HG03159 (cell line): ENCODE measurements around the gene C2orf80.
"Not testable (repeated sequence)": the region's sequence is repeated elsewhere in the genome, so short reads cannot be mapped to it uniquely, and the experiment has no call there.

Experiments
- ATAC-seq: cut with Tn5 transposase; IDR thresholded peaks from one replicate; pipeline ENCODE4 v1.9.1; 2021; ENCODE audit warnings: mild to moderate bottlenecking, moderate library complexity; ENCODE audit not compliant: unreplicated experiment

Gene C2orf80

DNA sequence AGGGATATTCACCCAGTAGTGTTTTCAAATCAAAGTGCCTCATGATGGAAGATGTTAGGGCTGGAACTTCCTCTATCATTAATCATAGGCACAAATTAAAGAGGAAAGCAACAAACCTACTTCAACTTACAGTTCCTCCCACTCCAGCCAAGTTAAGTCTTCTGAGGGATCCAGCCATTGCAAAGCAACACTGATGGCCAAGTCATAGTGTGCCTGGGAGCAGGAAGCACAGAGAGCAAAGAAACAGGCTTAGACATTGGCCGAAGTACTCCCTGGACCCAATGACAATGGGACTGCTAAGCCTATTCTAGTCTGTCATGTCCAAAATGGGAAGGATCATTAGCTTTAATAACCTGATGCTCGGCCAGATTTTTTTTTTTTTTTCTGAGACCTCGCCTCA lies 7.0 kb downstream of the C2orf80 start:
- no peak for ATAC-seq

DNA sequence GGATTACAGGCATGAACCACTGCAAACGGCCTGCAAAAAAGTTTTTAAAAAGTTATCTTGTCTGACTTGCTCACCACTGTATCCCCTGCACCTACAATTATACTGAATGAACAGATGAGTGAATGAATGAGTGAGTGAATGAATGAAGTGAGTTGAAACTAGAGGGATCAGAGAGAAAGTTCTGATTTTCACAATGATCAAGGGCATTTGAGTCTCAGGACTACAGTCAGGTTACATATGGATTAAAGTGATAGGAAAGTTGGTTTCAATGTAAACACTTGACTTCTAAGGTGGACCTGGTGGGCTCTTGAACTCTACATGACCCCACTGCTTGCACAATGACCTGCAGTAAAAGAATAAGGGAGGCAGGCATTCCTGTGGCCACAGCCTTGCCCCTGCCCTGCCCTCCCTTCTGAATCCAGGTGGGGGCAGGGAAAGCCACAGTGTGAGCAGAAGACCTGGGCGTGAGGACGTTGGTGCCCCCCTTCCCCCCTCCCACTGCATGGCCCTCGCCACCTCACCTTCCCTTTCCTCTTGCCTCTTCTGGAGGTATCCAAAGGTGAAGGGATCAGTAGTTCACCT lies 10.7 kb downstream of the C2orf80 start:
- no peak for ATAC-seq

DNA sequence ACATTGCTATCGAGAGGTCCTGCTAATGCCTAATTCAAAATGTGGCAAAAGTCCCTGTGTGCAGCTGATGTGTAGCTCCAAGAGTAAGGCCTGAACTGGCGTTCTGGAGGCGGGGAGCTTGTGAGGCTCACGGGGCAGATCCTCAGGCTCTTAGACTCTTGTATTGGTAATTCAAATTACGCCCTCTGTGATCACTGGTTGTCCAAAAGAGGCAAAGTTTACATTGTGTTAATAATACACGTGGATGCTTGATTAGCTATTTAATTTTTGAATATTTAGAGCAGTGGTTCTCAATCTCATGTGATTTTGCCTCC lies 14.0 kb downstream of the C2orf80 start:
- ATAC-seq = no peak

DNA sequence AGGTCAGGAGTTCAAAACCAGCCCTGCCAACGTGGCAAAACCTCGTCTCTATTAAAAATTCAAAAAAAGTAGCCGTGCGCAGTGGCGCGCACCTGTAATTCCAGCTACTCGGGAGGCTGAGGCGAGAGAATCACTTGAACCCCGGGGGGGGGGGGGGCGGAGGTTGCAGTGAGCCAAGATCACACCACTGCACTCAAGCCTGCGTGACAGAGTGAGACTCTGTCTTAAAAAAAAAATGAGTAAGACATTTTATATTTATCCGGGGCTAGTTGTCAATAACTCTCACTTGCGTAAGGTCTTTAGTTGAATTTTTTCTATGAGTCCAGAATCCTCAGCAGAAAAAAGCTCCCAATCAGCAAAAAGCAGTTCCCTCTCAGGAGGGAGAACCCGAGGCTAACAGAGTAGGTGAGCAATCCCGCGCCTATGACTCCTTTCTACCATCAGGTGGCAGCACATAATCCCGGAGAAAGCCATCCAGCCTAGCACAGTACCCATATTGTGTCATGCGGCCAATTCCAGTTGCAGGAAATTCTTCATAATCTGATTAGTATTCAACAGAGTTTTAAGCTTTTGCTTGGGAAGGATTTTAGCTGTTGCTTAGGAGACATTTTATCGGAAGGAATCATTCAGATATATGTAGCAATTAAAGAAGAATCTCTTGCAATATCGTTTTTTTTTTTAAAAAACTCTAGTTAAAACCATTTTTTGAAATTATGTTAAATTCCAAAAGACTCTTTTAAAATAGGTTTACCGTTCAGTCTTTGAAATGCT lies 14.6 kb downstream of the C2orf80 start:
- ATAC-seq = peak; percentile 98

DNA sequence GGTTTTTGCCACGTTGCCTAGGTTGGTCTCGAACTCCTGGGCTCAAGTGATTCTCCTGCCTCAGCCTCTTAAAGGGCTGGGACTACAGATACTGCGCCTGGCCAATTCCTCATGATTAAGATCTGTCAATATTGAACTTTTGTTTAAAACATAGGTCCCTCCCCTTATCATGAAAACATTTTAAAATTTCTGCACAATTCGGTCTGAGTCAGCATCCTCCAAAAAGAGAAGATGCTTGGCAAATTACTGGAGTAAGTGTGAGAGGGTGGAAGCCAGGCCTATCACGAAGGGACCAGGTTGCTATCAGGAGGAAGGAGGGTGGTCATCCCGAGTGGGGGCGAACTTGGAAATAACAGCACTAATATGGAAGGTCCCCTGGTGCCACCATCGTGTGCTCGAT lies 15.7 kb downstream of the C2orf80 start:
- ATAC-seq = no peak

DNA sequence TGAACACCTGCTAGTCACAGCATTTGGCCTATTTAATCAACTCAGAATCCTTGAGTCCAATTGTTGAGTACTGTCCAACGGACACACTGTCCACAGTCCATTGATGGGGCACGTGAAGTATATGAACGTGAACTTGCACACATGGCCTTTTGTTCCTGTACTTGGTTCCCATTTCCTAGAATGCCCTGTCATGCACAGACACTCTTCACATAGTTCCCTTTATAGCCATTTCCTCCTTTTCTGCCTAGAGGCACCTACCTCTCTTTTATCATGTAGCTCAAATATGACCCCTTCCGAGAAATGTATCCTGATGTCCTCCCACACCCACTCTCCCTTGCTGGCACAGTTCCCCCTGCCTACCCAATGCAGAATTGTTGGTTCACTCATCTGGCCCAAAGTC lies 17.7 kb downstream of the C2orf80 start:
- ATAC-seq = no peak

DNA sequence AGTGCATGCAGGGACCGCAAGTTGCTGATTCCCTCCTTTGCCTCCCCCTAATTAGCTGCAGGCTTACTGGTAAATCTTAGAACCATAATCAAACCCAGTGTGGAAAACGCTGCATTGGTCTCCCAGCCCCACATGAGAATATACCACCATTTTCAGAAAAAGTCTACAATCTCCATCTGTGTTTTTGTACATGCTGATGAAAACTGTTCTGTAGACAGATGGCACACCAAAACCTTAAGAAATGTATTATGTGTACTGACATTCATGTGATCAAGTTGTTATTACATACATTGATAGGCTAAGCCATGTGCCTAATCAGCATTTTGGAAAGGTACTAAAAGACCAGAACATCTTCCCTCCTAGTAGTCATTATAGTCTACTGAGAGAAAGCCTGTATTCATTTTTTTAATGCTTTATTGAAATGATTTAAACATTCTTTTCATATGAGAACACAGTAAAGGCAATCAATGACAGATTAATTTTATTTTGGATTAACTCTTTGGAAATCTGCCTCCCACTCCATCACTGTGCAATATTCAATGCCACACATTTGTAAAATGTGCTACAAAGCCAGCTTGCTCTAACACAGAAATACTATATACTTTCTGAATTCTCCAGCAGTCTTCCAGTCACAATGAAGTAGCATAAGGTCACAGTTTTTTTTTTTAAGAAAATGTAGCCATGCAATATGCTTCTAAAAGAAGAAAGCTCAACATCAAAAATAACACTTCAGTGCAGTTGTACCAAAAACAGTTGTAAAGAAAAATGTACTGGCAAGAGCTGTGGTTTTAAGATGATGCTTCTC lies 24.7 kb downstream of the C2orf80 start:
- ATAC-seq = no peak

DNA sequence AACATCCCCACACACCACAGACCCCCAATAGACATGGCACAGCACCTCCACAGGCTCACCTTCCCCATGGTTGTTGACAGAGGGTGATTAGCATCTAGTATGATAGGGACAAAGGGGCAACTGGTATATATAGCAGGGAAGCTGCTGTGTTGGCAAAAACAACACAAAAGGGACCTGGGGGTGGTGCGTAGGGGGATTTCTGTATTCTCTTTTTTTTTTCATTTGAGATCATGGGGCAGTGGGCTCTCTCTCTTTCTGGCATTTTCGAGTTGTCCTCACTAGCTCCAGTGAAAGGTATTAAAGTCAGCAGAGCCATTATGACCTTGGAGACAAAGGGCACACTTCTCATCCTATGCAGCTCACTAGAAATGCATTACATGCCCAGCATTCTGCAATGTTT lies 26.3 kb downstream of the C2orf80 start, which contains the start of gene CRYGA:
Gene CRYGA, minus strand, starts transcription at position 101 of the 400 bp plus-strand sequence. Its CDS starts 33 bp downstream, at position 68.
- ATAC-seq = no peak

DNA sequence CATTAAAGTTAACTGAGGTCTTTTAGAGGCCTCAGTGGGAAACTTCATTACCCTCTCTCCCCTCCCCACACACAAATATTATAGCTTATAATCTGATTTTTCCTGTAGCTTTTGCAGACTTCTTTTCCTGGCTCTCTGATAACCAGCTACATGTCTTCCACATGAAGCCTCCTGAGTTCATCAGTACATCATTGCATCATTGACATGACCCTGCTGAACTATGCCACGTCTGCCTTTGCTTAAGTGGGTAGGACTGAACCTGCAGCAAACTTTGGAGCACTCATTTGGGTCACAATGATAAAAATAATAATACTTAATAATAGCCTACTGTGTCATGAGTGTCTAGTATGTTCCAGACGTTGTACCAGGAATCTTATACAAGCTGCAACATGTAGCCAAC lies 33.4 kb downstream of the C2orf80 start:
- ATAC-seq = no peak

DNA sequence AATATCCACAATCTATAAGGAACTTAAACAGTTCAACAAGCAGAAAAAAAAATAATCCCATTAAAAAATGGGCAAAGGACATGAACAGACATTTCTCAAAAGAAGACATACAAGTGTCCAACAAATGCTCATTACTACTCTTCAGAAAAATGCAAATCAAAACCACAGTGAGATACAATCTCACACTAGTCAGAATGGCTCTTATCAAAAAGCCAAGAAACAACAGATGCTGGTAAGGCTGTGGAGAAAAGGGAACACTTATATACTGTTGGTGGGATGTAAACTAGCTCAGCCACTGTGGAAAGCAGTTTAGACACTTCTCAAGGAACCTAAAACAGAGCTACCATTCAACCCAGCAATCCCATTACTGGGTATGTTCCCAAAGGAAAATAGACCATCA lies 36.7 kb downstream of the C2orf80 start:
- no peak for ATAC-seq

DNA sequence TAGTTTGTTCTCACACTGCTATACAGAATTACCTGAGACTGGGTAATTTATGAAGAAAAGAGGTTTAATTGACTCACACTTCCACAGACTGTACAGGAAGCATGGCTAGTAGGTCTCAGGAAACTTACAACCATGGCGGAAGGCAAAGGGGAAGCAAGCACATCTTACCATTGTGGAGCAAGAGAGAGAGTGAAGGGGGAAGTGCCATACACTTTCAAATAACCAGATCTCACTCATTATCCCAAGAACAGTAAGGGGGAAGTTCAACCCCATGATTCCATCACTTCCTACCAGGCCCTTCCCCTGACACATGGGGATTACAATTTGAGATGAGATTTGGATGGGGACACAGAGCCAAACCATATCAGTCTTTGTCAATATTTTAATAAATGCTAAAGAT lies 38.9 kb downstream of the C2orf80 start:
- no peak for ATAC-seq

DNA sequence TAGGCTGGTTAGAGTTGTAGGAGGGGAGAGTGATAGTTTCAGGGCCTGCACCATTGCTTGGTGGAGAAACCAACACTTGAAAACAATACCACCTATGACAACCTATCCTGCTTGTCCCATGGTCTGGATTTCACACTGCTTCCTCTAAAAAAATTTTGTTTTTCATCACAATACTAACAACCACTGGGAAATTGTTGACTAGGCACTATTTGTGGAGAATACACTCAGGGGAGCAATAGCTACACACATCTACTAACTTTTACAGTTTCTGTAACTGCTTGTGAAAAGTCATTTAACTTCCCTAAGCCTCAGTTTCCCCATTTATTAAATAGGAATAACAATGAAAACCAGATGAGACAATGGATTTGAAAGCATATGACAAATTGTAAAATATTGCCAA lies 39.7 kb downstream of the C2orf80 start:
- no peak for ATAC-seq

DNA sequence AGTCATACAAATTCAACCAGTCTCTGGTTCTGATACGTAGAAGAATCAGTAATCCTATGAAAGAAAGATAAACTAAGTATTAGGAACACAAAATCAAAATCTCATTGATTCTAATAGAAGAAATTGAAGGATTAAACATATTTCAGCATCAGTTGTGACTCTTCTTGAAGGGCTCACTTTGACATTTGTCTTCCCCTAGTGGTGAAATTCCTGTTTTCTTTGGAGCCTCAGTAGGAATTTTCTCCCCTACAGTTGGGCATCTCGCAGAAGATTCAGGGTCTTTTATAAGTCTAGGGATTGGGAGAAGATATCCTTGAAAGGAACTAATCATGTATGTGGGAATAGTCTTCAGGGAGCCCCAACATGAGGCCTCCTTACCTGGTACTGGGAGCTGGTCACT lies 41.0 kb downstream of the C2orf80 start:
- no peak for ATAC-seq

DNA sequence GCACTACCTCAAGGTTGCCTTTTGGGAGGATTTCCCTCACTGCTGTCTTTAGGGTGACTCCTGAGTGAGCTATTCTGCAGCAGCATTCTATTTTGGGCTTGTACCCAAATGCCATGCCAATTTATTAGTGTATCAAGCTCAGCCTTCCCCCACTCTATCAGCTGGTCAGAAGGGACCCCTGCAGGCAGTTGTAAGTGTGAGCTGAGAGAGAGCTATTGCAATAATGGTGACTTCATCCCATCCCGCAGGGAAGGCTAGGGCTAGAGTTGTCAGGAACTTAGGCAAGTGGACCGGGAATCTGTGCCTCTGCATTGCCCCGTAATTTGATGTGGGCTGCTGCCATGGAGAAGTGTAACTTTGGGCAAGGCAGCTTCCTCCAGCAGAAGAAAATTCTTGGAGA lies 42.1 kb downstream of the C2orf80 start:
- no peak for ATAC-seq

DNA sequence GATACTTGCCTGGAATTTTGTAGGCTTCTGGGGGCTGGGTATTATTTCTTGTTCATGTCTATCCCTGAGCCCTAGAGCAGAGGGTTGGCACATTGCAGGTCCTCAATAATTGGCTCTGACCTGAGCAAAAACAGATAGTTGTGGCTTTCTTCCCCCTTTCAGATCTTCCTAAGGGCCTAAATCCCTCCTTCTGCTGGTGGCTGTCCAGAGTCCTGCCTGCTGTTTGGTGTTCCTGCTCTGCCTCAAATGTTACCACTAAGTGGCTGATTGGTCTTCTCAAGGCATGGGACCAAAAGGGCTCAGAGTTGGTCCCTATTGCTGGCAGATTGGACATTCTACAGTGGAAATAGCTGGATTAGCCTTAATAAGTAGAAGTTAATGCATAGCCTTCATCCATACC lies 42.8 kb downstream of the C2orf80 start:
- ATAC-seq = no peak

DNA sequence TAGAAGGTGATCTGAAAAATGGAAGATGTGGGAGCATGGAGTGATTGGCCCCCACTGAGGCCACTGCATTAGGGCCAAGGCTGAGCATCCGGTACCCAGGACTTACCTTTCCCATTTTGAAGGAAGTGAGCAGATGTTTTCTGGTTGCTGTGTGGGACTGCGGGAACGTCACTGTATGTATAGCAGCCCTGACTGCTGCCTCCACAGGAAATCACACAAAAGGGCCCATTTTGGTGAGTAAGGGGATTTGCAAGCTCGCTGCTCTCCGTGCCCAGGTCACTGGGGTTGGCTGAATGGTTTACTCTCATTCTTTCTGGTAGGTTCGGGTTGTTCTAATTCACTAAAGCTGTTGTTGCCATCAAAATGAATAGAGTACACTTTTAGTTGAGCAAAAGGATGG lies 43.8 kb downstream of the C2orf80 start, which contains the start of gene CRYGB:
Gene CRYGB, minus strand, starts transcription at position 153 of the 400 bp plus-strand sequence. Its CDS starts 38 bp downstream, at position 115.
- ATAC-seq = no peak

DNA sequence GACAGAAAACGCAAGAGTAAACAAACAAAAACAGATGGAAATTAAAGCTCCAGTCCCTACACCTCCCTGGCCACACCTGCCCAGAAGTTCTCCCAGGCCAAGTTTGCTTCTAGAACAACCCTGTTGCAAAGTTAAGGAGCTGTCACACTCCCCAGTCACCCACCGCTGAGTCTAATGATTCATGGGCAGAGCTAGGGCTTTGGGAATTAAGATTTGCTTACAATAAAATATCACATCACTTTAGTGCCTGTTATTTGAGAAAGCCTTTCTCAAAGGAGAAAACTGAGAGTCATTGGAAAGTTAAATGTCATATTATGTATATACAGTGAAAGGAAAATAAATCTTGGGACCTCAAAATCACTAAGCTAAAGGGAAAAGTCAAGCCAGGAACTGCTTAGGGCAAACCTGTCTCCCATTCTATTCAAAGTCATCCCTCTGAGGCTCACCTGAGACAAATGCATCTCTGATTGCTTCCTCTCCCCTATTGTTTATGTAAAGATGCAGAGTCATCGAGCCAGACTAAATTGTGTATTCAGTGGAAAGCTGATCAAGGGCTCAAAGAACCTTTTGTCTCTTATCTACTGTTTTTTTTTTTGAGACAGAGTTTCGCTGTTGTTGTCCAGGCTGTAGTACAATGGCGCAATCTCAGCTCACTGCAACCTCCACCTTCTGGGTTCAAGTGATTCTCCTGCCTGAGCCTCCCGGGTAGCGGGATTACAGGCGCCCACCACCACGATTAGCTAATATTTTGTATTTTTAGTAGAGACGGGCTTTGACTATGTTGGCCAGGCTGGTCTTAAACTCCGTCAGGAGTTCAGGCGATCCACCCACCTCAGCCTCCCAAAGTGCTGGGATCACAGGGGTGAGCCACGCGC lies 46.7 kb downstream of the C2orf80 start:
- ATAC-seq = no peak

DNA sequence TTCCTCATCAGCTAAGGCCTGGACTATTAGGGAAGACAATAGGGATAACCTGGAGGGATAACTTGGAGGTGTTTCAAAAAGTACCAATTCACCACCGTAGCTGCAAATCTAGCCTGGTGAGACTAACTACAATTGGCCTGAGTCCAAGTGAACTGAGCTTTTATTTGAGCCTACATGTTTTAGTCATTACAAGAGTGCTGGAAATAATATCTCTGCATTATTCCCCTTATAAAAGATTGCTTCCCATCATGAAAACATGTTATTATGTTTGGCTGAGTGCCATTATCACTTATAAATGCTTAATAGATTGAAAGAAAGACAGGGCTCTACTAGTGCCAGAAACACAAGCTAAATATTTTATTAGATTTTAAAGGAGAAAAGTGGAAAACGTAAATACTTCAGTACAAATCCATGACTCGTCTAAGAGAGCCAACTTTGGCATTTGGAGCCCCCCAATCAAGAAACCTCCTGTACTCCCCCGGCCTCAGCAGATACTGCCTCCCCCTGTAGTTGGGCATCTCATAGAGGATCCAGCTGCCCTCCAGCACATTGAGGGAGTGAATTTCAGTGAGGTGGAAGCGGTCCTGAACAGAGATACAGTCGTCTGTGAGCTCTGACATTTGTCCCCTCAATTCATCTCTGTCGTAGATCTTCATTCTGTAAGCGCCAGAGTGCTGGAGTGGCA lies 47.4 kb downstream of the C2orf80 start:
- ATAC-seq = no peak

DNA sequence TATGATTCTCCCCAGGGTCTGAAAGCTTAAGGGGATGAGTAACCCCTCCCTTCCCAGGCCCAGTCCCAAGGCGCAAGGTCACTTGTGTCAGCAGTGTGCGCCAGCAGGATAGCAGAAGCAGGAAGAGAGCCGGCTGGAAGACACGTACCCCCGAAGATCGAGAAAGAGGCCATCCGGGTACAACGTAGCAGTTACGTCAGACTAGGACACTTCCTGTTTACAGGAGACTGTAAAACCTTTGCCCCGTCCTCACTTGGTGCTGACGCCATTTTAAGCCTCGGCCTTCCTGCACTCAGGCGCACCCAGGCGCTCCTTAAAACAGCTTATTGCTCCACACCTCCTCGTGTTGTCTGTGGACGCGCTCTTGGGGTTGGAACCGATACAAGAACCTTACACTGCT lies 50.4 kb downstream of the C2orf80 start:
- ATAC-seq = no peak

DNA sequence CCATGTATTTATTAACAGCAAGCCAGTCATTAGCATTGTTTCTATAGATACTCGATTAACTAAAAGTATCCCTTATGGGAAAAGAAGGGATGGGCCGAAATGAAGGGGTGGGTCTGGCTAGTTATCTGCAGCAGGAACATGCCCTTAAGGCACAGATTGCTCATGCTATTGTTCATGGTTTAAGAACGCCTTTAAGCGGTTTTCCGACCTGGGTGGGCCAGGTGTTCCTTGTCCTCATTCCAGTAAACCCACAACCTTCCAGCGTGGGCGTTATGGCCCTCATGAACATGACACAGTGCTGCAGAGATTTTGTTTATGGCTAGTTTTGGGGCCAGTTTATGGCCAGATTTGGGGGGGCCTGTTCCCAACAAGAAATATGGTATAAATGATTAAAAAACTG lies 51.5 kb downstream of the C2orf80 start:
- ATAC-seq = not testable (repeated sequence)
